ENCODE data around the gene RAB40A.
"Not testable (repeated sequence)": the region's sequence is repeated elsewhere in the genome, so short reads cannot be mapped to it uniquely, and the experiment has no call there.

RAB40A gene

DNA sequence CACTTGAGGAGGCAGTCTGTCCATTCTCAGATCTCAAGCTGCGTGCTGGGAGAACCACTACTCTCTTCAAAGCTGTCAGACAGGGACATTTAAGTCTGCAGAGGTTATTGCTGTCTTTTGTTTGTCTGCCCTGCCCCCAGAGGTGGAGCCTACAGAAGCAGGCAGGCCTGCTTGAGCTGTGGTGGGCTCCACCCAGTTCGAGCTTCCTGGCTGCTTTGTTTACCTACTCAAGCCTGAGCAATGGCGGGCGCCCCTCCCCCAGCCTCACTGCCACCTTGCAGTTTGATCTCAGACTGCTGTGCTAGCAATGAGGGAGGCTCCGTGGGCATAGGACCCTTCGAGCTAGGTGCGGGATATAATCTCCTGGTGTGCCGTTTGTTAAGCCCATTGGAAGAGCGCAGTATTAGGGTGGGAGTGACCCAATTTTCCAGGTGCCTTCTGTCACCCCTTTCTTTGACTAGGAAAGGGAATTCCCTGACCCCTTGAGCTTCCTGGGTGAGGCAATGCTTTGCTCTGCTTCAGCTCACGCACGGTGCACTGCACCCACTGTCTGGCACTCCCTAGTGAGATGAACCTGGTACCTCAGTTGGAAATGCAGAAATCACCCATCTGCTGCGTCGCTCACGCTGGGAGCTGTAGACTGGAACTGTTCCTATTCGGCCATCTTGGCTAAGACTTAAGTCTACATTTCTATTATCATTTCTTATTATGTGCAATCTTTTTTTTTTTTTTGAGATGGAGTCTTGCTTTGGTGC is 59.1 kb downstream of the RAB40A start:
- DNase-seq = not testable (repeated sequence)

DNA sequence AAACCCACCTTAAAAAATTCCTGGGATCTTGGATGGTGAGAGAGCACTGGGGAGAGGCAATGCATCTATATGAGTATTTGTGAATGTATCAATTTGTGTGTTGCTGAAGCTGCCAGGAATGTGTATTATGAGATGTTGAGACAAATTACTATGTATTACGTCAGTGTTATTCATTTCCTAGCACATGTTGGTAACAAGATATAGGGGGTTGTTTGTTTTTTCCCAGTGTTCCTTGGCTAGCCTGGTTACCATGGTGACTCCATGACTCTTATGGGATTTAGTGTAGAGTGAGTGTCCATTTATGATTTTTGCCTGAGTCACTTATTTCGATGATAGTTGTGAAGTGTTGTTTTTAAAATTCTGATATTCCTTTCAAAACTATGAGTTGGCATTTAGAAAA is 65.6 kb downstream of the RAB40A start:
- DNase-seq = no peak
